MM.1S (cell line): ENCODE results near the gene DAB2IP.

Experiments
- DNase-seq: peaks from one replicate; pipeline ENCODE4 v3.0.0-alpha.2; 2015
- H2AFZ ChIP-seq: fragments of 300-600 bp; sonication (generic); 2 replicates; pipeline ENCODE4 v1.6.0; 2016; ENCODE audit warnings: antibody characterized with exemption, low read length
- H3F3A ChIP-seq: fragments of 300-600 bp; sonication (generic); 2 replicates; pipeline ENCODE4 v1.6.1; 2016; ENCODE audit warnings: mild to moderate bottlenecking, antibody characterized with exemption, low read length, moderate library complexity, mixed read lengths; ENCODE audit not compliant: insufficient read depth
- H3K27ac ChIP-seq: fragments of 300-600 bp; sonication (generic); 2 replicates; pipeline ENCODE4 v1.5.1; 2016; ENCODE audit warnings: mild to moderate bottlenecking, low read length
- H3K27me3 ChIP-seq: fragments of 300-600 bp; sonication (generic); replicated peaks from 2 replicates; pipeline ENCODE4 v1.6.0; 2016; ENCODE audit warnings: low read length; ENCODE audit not compliant: insufficient read depth
- H3K36me3 ChIP-seq: fragments of 300-600 bp; sonication (generic); replicated peaks from 2 replicates; pipeline ENCODE4 v1.6.1; 2016; ENCODE audit warnings: mild to moderate bottlenecking, low read length, mixed read lengths; ENCODE audit not compliant: insufficient read depth
- H3K4me1 ChIP-seq: fragments of 300-600 bp; sonication (generic); 2 replicates; pipeline ENCODE4 v1.6.1; 2016; ENCODE audit warnings: low read length, mixed read lengths
- H3K4me2 ChIP-seq: fragments of 300-600 bp; sonication (generic); 2 replicates; pipeline ENCODE4 v1.6.0; 2016; ENCODE audit warnings: low read depth, low read length
- H3K4me3 ChIP-seq: fragments of 300-600 bp; sonication (generic); 2 replicates; pipeline ENCODE4 v1.5.1; 2016; ENCODE audit warnings: low read length, mixed read lengths
- H3K79me2 ChIP-seq: fragments of 300-600 bp; sonication (generic); 2 replicates; pipeline ENCODE4 v1.6.1; 2016; ENCODE audit warnings: mixed run types, low read length, mixed read lengths
- H3K9ac ChIP-seq: fragments of 300-600 bp; sonication (generic); 2 replicates; pipeline ENCODE4 v1.6.1; 2016; ENCODE audit warnings: low read length, mixed read lengths
- H3K9me2 ChIP-seq: fragments of 300-600 bp; sonication (generic); replicated peaks from 2 replicates; pipeline ENCODE4 v1.6.1; 2016; ENCODE audit warnings: mild to moderate bottlenecking, low read length, mixed read lengths; ENCODE audit not compliant: insufficient read depth
- H3K9me3 ChIP-seq: fragments of 300-600 bp; sonication (generic); replicated peaks from 2 replicates; pipeline ENCODE4 v1.6.1; 2016; ENCODE audit warnings: mild to moderate bottlenecking, low read length, mixed read lengths; ENCODE audit not compliant: insufficient read depth
- H4K20me1 ChIP-seq: fragments of 300-600 bp; sonication (generic); 2 replicates; pipeline ENCODE4 v1.6.1; 2016; ENCODE audit warnings: mild to moderate bottlenecking, low read length, moderate library complexity, mixed read lengths; ENCODE audit not compliant: insufficient read depth
- CTCF ChIP-seq: fragments of 300-600 bp; sonication (generic); IDR thresholded peaks from 2 replicates; pipeline ENCODE4 v1.5.1; 2016; ENCODE audit warnings: antibody characterized with exemption, low read length, mixed read lengths
- EZH2 ChIP-seq: fragments of 300-600 bp; sonication (generic); optimal IDR thresholded peaks from 2 replicates; pipeline ENCODE3; 2017; ENCODE audit warnings: low read depth, mild to moderate bottlenecking, antibody characterized with exemption, low read length, mixed read lengths
- EZH2phosphoT487 ChIP-seq: fragments of 300-600 bp; sonication (generic); IDR thresholded peaks from 2 replicates; pipeline ENCODE4 v1.6.1; 2018; ENCODE audit warnings: antibody characterized with exemption, low read length

The DAB2IP gene

GRCh38 chr9:121679901-121680635 is 28.6 kb downstream of the DAB2IP start:
- no peak for TF ChIP-seq EZH2phosphoT487
- no peak overlapping the region for H2AFZ ChIP-seq
- peaks cover 4% of the 10 kb centered on the region; the same call in 1 of the 2 replicates for H3K27me3 ChIP-seq
- H3K79me2 ChIP-seq = no peaks in the 10 kb centered on the region
- H3F3A ChIP-seq = no peaks in the 10 kb centered on the region
- DNase-seq = no peak
- H3K4me3 ChIP-seq = no peak overlapping the region
- no peaks in the 10 kb centered on the region for H3K9me3 ChIP-seq
- H3K9ac ChIP-seq = no peak overlapping the region
- no peak overlapping the region for H3K27ac ChIP-seq
- no peak overlapping the region for H3K4me2 ChIP-seq
- no peaks in the 10 kb centered on the region for H4K20me1 ChIP-seq
- H3K9me2 ChIP-seq = no peaks in the 10 kb centered on the region
- H3K4me1 ChIP-seq = no peaks in the 10 kb centered on the region
- H3K36me3 ChIP-seq = no peaks in the 10 kb centered on the region

- Histone ChIP-seq H3K79me2 (no peaks in the 10 kb centered on the region), H3K4me3 (no peak overlapping the region), H3K36me3 (no peaks in the 10 kb centered on the region), H3F3A (no peaks in the 10 kb centered on the region), H3K27me3 (peaks cover 8% of the 10 kb centered on the region), H3K4me1 (no peaks in the 10 kb centered on the region), H3K9me2 (no peaks in the 10 kb centered on the region), H3K4me2 (no peak overlapping the region), H3K27ac (no peak overlapping the region), H3K9ac (no peak overlapping the region), H4K20me1 (no peaks in the 10 kb centered on the region), H2AFZ (no peak overlapping the region), H3K9me3 (no peaks in the 10 kb centered on the region)
- TF ChIP-seq EZH2phosphoT487 (no peak), CTCF (no peak), EZH2 (no peak)
- DNase-seq = no peak
These were observed 30.0 kb downstream of the DAB2IP start for GRCh38 chr9:121681404-121681803.

GRCh38 chr9:121682201-121682600 is 30.8 kb downstream of the DAB2IP start:
- TF ChIP-seq EZH2 = no peak
- TF ChIP-seq EZH2phosphoT487 = no peak
- no peak for TF ChIP-seq CTCF
- H3K4me2 ChIP-seq = no peak overlapping the region

GRCh38 chr9:121682926-121683515 is 31.6 kb downstream of the DAB2IP start:
- no peak overlapping the region for H3K27ac ChIP-seq

More at GRCh38 chr9:121682201-121682600, 30.8 kb downstream of the DAB2IP start:
- H3K9me3 ChIP-seq = no peaks in the 10 kb centered on the region
- H3F3A ChIP-seq = no peaks in the 10 kb centered on the region
- H3K79me2 ChIP-seq = no peaks in the 10 kb centered on the region
- no peak overlapping the region for H2AFZ ChIP-seq
- H3K9me2 ChIP-seq = no peaks in the 10 kb centered on the region
- H3K36me3 ChIP-seq = no peaks in the 10 kb centered on the region
- H3K27me3 ChIP-seq = peaks cover 8% of the 10 kb centered on the region
- H3K9ac ChIP-seq = no peak overlapping the region
- H4K20me1 ChIP-seq = no peaks in the 10 kb centered on the region
- H3K4me1 ChIP-seq = no peaks in the 10 kb centered on the region
- H3K27ac ChIP-seq = no peak overlapping the region
- no peak for DNase-seq
- no peak overlapping the region for H3K4me3 ChIP-seq

More at GRCh38 chr9:121682926-121683515, 31.6 kb downstream of the DAB2IP start:
- H3K9ac ChIP-seq = no peak overlapping the region
- H3K36me3 ChIP-seq = no peaks in the 10 kb centered on the region
- H3F3A ChIP-seq = no peaks in the 10 kb centered on the region
- no peak for DNase-seq
- H4K20me1 ChIP-seq = no peaks in the 10 kb centered on the region
- no peaks in the 10 kb centered on the region for H3K4me1 ChIP-seq
- H3K27me3 ChIP-seq = peaks cover 8% of the 10 kb centered on the region
- no peaks in the 10 kb centered on the region for H3K9me2 ChIP-seq
- no peaks in the 10 kb centered on the region for H3K9me3 ChIP-seq
- H3K4me2 ChIP-seq = no peak overlapping the region
- H3K79me2 ChIP-seq = no peaks in the 10 kb centered on the region
- H2AFZ ChIP-seq = no peak overlapping the region
- H3K4me3 ChIP-seq = no peak overlapping the region
- no peak for TF ChIP-seq EZH2phosphoT487
- TF ChIP-seq EZH2 = no peak
- TF ChIP-seq CTCF = no peak
